ENCODE results near the gene GTSF1L.

The GTSF1L gene

GRCh38 chr20:43748274-43748673, 21.5 kb upstream of the GTSF1L start:
- in situ Hi-C loops (cut with MboI; ENCODE audit: low sequenced_read_pairs) = no loop called here

- in situ Hi-C loops (cut with MboI; ENCODE audit: low sequenced_read_pairs) = no loop called here
Observed at GRCh38 chr20:43746344-43747137, 19.7 kb upstream of the GTSF1L start.

- in situ Hi-C loops (cut with MboI; ENCODE audit: low sequenced_read_pairs) = no loop called here
Observed at GRCh38 chr20:43744966-43745730, 18.3 kb upstream of the GTSF1L start.

- in situ Hi-C loops (cut with MboI; ENCODE audit: low sequenced_read_pairs) = no loop called here
Observed at GRCh38 chr20:43744151-43744611, 17.4 kb upstream of the GTSF1L start.

GRCh38 chr20:43740642-43741041, 13.8 kb upstream of the GTSF1L start:
- in situ Hi-C loops (cut with MboI; ENCODE audit: low sequenced_read_pairs) = no loop called here

GRCh38 chr20:43739148-43739749, 12.4 kb upstream of the GTSF1L start:
- in situ Hi-C loops (cut with MboI; ENCODE audit: low sequenced_read_pairs) = no loop called here

GRCh38 chr20:43737925-43738324, 11.1 kb upstream of the GTSF1L start:
- in situ Hi-C loops (cut with MboI; ENCODE audit: low sequenced_read_pairs) = no loop called here

- in situ Hi-C loops (cut with MboI; ENCODE audit: low sequenced_read_pairs) = no loop called here
Observed at GRCh38 chr20:43736588-43737158, 9.9 kb upstream of the GTSF1L start.

- in situ Hi-C loops (cut with MboI; ENCODE audit: low sequenced_read_pairs) = no loop called here
Observed at GRCh38 chr20:43731927-43732326, 5.1 kb upstream of the GTSF1L start.

- in situ Hi-C loops (cut with MboI; ENCODE audit: low sequenced_read_pairs) = no loop called here
Observed at GRCh38 chr20:43731469-43731868, 4.7 kb upstream of the GTSF1L start.

- in situ Hi-C loops (cut with MboI; ENCODE audit: low sequenced_read_pairs) = no loop called here
Observed at GRCh38 chr20:43728686-43729255, 2.0 kb upstream of the GTSF1L start.

GRCh38 chr20:43727980-43728590, 1.3 kb upstream of the GTSF1L start:
- in situ Hi-C loops (cut with MboI; ENCODE audit: low sequenced_read_pairs) = no loop called here

- in situ Hi-C loops (cut with MboI; ENCODE audit: low sequenced_read_pairs) = no loop called here
Observed at GRCh38 chr20:43726333-43726732, 469 bp downstream of the GTSF1L start.

GRCh38 chr20:43725666-43726065, 1.1 kb downstream of the GTSF1L start:
- in situ Hi-C loops (cut with MboI; ENCODE audit: low sequenced_read_pairs) = no loop called here

GRCh38 chr20:43724383-43724782, 2.4 kb downstream of the GTSF1L start:
- in situ Hi-C loops (cut with MboI; ENCODE audit: low sequenced_read_pairs) = no loop called here

GRCh38 chr20:43723735-43724134, 3.1 kb downstream of the GTSF1L start:
- in situ Hi-C loops (cut with MboI; ENCODE audit: low sequenced_read_pairs) = no loop called here

GRCh38 chr20:43723186-43723585, 3.6 kb downstream of the GTSF1L start:
- in situ Hi-C loops (cut with MboI; ENCODE audit: low sequenced_read_pairs) = no loop called here

- in situ Hi-C loops (cut with MboI; ENCODE audit: low sequenced_read_pairs) = no loop called here
Observed at GRCh38 chr20:43722153-43722505, 4.7 kb downstream of the GTSF1L start.

GRCh38 chr20:43721429-43722152, 5.2 kb downstream of the GTSF1L start:
- in situ Hi-C loops (cut with MboI; ENCODE audit: low sequenced_read_pairs) = no loop called here

- in situ Hi-C loops (cut with MboI; ENCODE audit: low sequenced_read_pairs) = no loop called here
Observed at GRCh38 chr20:43721097-43721428, 5.7 kb downstream of the GTSF1L start.
